Endothelial cell of umbilical vein (primary cell): ENCODE results near the gene TNFRSF1B.

Source experiments
- EZH2 ChIP-seq: IDR thresholded peaks from 2 replicates; pipeline ENCODE4 v1.6.1; 2012; ENCODE audit warnings: borderline replicate concordance, low read depth, mild to moderate bottlenecking, moderate library complexity, low read length, inconsistent platforms; ENCODE audit not compliant: severe bottlenecking
- FOS ChIP-seq: IDR thresholded peaks from 2 replicates; pipeline ENCODE4 v1.6.1; 2011; ENCODE audit warnings: mild to moderate bottlenecking, low read length, moderate library complexity, borderline replicate concordance; ENCODE audit not compliant: insufficient read depth
- POLR2A ChIP-seq: IDR thresholded peaks from 2 replicates; pipeline ENCODE4 v1.6.1; 2012; ENCODE audit warnings: low read depth, mild to moderate bottlenecking, control low read depth, low read length
- TF ChIP-seq, protein P1 (sequence below): IDR thresholded peaks from 2 replicates; pipeline ENCODE4 v1.6.1; 2011; ENCODE audit not compliant: insufficient read depth, insufficient read length
- TF ChIP-seq, protein P2 (sequence below), 2 donors: IDR thresholded peaks; 1 replicate in 1 of 2; 2 replicates in 1 of 2; pipeline ENCODE4 v1.5.1; 2011; ENCODE audit warnings: low read length in 2 of 2, mild to moderate bottlenecking in 2 of 2, moderate library complexity in 2 of 2, control low read depth in 1 of 2, inconsistent platforms in 1 of 2, low read depth in 1 of 2; ENCODE audit not compliant: insufficient read depth in 1 of 2; ENCODE audit errors: extremely low read depth in 1 of 2

DNA sequence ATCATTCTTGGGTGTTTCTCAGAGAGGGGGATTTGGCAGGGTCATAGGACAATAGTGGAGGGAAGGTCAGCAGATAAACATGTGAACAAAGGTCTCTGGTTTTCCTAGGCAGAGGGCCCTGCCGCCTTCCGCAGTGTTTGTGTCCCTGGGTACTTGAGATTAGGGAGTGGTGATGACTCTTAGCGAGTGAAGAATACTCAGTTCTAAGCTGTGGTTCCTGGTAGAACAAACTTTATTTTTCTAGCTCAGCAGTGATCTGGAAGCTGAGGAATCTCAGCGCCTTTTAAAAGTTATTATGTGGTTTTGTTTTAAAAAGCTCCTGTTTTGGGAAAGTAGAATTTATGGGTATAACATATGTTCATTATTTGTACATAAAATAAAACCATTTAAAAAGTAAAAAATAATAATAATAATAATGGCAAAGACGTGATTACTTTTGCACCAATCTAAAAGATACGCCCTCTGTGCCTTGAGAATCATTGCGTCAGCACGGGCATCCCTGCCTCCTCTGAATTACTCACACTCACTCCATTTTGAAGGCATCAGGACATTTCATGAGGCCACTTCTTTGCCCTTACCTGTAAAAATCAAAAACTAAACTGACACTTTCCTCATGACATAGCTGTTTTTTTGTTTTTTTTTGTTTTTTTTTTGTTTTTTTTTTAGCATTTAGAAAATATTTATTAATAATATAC, 29.7 kb upstream of the TNFRSF1B start:
- no peak for TF ChIP-seq POLR2A
- TF ChIP-seq, protein P1, sequence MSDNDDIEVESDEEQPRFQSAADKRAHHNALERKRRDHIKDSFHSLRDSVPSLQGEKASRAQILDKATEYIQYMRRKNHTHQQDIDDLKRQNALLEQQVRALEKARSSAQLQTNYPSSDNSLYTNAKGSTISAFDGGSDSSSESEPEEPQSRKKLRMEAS, result no peak
- TF ChIP-seq, protein P2, sequence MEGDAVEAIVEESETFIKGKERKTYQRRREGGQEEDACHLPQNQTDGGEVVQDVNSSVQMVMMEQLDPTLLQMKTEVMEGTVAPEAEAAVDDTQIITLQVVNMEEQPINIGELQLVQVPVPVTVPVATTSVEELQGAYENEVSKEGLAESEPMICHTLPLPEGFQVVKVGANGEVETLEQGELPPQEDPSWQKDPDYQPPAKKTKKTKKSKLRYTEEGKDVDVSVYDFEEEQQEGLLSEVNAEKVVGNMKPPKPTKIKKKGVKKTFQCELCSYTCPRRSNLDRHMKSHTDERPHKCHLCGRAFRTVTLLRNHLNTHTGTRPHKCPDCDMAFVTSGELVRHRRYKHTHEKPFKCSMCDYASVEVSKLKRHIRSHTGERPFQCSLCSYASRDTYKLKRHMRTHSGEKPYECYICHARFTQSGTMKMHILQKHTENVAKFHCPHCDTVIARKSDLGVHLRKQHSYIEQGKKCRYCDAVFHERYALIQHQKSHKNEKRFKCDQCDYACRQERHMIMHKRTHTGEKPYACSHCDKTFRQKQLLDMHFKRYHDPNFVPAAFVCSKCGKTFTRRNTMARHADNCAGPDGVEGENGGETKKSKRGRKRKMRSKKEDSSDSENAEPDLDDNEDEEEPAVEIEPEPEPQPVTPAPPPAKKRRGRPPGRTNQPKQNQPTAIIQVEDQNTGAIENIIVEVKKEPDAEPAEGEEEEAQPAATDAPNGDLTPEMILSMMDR (IDR thresholded peaks at IDR 0.05; ENCODE audit: extremely low read depth in 1 of 2, insufficient read depth in 1 of 2, low read depth in 1 of 2, low read length in 2 of 2), result no peak
- no peak for TF ChIP-seq EZH2
- TF ChIP-seq FOS, result no peak
